G401.6 (cell line): ENCODE measurements around the gene SGPP2.

ENCODE experiments used
- FAIRE-seq: peaks from 2 replicates; lab custom pipeline; 2012; peaks lifted over from hg19 to GRCh38; lab: Jason Lieb, UNC

Gene SGPP2

GRCh38 chr2:222525811-222526210, 101.5 kb downstream of the SGPP2 start:
- FAIRE-seq, result no peak

- FAIRE-seq, result no peak
Observed at GRCh38 chr2:222526480-222527277, 102.3 kb downstream of the SGPP2 start.

GRCh38 chr2:222532315-222532714, 108.0 kb downstream of the SGPP2 start:
- no peak for FAIRE-seq

DNA sequence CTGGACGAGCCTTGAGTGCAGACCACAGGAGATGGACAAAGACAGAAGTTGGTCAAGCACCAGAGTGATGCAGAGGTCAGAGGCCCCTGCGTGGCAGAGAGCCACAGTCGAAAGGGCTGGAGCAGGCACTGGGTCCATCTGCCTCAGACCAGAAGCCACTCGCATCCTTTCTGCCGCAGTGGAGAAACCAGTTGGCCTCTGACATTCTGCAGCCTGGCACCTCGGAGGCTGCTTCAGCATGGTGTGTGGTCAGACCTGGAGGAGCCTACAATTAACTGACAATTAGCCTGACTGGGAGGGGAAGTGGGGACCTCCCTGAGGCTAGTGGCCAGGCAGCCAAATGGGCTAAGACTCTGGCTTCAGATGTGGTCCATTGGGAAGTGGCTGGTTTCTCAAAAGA, 111.1 kb downstream of the SGPP2 start:
- FAIRE-seq, result no peak

DNA sequence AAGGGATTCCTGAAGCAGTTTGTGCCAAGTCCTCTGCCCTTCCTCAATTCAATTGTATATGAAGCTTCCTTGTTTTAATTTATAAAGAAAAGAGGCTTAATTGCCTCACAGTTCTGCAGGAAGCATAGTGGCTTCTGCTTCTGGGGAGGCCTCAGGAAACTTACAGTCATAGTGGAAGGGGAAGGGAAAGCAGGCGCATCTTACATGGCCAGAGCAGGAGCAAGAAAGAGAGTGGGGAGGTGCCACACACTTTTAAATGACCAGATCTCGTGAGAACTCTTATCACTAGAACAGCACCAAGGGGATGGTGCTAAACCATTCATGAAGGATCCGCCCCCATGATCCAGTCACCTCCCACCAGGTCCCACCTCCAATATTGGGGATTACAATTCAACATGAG, 114.2 kb downstream of the SGPP2 start:
- FAIRE-seq, result no peak

- FAIRE-seq, result no peak
Observed at GRCh38 chr2:222544661-222545060, 120.3 kb downstream of the SGPP2 start.

DNA sequence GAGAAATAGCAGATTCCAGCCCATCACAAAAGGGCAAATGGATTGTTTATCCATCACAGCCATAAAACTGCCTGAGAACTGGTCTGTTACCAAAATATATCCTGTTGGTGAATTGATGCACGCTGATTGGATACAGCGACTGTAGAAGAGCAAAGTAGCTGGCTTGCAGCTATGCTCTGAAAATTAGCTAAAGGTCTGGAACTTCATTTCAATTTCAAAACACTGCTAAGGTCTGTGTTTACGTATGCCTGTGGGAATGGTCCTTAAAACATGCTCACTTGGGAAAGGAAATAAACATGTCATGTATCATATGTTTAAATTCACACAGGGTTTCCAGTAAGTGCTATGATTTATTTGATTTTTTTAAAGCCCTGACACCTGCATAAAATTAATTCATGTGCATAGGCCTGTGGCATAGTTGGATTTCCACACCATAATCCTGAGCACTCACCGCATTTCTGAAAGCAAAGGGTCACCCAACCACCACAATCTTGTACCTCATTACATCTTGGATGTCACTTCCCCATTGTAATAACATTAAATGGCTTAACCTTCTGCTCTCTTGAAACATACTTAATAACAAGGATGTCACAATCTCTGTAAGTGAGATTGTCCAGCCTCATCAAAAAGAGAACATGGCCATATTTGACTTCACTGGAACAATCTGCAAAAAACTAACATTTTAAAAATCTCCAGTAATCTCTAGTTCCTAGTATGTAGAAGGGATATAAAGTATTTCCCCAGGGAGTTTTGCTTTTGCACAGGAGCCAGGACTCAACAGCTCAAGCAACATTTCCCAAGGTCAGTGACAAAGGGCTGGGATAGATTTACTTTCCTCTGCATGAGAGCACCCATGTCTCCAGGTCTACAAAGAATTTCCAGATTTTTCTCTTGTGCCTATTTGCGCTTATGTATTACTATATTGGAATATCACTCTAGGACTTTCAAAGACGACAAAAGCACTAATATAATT, 121.8 kb downstream of the SGPP2 start:
- no peak for FAIRE-seq

GRCh38 chr2:222547083-222547482, 122.7 kb downstream of the SGPP2 start:
- no peak for FAIRE-seq

- no peak for FAIRE-seq
Observed at GRCh38 chr2:222548992-222549391, 124.6 kb downstream of the SGPP2 start.

GRCh38 chr2:222554517-222554916, 130.2 kb downstream of the SGPP2 start:
- FAIRE-seq, result no peak

GRCh38 chr2:222561151-222561550, 136.8 kb downstream of the SGPP2 start:
- FAIRE-seq, result no peak

DNA sequence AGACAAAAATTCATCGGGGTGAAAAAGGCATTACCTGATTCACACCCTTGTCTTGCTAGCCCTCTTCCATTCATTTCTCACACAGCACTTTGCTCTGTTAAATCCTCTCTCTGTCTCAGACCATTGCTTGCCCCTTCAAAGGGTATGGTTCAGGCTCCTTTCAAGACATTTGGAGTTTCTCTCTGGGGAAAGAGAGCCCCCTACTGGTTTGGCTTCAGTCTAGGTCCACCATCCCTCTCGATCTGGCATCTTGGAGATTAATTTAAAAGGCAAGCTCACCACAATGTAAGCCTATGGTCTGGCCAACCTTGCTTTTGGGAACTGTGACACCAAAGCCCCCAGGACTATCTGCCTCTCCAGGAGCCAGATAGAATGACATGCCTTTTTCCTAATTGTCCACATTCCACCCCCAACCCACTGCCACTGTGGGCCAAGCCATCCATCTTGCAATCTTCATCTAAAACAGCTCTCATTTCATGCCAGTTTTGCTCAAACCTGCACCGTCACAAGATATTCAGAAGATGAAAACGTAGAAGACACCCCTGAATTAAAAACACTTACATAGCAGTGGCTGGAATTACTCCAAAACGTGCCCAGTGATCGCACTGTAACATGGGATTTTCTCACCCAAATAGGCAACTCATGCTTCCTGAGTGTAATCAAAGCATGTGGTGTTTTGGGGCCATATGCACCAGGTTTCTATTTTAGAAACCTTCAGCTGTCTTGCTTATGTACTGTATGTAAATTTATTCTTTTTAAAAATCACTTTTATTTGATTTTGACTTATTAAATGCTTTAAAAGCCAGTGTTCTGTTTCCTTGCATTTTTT, 137.7 kb downstream of the SGPP2 start:
- FAIRE-seq, result no peak

DNA sequence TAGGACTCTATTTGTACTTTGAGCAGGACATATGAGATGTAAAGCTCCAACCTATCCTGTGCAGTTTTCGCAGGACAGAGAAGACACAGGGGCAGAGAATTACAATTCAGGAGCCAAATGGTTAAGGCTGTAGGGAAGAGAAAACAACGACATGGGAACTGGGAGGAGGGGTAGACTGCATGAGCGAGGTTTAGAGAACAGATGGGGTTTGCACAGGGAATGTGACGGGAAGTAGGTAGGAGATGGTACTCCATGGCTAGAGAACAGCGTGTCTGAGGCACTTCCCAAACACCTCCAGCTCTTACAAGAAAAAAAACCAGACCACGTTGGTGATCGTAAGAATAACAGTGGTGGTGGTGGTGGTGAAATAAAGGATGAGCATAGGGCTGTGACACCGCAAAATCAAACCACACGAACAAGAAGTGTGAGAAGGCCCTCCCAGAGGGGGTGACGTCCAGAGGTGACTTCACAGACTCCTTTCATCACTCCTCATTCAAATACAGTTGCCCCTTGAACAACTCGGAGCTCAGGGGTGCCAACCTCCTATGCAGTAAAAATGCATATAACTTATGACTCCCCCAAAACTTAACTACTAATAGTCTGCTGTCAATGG, 138.9 kb downstream of the SGPP2 start:
- no peak for FAIRE-seq

- no peak for FAIRE-seq
Observed at GRCh38 chr2:222563936-222564335, 139.6 kb downstream of the SGPP2 start.

DNA sequence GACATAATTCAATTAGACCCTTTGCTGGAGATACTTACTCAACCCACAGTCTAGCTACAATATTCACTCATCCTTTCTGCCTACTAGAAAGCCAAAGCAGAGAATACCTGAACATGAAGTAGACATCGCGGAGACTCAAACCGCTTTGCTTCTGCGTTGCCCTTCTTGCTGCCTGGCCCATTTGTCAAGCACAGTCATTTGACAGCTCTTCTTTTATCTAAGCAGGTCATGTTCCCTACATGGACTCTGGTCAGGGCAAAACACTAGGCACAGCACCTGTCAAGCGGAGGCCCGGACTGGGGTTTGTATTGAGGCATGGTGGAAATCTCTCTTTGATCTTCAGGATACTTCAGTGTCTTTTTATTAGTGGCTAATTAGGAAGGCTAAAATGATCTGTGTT, 141.9 kb downstream of the SGPP2 start:
- FAIRE-seq, result no peak

- no peak for FAIRE-seq
Observed at GRCh38 chr2:222568865-222569264, 144.5 kb downstream of the SGPP2 start.

- no peak for FAIRE-seq
Observed at GRCh38 chr2:222569826-222570225, 145.5 kb downstream of the SGPP2 start.

GRCh38 chr2:222572264-222572721, 147.9 kb downstream of the SGPP2 start:
- no peak for FAIRE-seq

- FAIRE-seq, result no peak
Observed at GRCh38 chr2:222572751-222573174, 148.4 kb downstream of the SGPP2 start.

GRCh38 chr2:222575618-222576017, 151.3 kb downstream of the SGPP2 start:
- FAIRE-seq, result no peak

DNA sequence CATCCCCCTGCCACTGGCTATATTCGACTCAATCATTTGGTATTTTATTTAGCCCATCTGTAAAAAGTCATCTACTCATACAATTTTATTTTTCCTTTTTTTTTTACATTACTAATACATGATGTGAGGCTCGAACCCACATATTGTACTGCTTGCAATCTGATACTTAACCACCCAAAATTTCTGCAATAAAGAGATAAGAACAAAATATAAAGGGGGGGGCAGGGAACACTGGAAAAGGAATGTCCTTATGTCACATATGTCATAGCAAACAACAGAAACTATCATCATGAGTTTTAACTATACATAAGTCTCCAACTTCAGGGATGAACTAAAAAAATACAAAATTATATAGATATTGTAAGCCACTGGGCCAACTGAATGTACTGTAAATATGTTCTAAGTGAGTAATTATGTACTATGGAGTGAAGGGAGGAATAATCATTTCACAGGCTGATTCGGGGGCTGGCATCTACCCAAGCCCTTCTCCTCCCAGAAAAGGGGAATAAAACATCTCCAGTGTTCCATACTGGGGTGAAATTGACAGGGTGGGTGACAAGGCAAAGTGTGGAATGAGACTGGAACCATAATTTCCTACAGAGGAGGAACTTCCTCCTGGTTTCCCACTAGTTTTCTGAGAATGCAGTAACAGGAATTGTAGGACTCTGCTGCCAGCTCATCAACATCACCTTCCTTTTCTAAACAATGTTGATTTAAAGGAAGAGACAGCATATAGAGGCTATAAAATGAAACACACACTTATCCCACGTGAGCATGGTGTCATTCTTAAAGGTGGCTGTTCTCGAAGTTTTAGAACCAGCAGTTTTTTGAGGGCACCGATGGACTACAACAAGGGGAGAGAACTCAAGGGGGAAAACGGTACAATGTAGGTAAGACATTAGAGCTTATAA, 152.1 kb downstream of the SGPP2 start:
- FAIRE-seq, result no peak
